Forelimb muscle (tissue), 1 donor: Measurements from ENCODE around the gene PDIA2. TPM values are rescaled to one million over a fixed set of nuclear protein-coding genes. Genes with fewer than 3 reads are reported as not detected.
"Not testable (repeated sequence)": the region's sequence is repeated elsewhere in the genome, so short reads cannot be mapped to it uniquely, and the experiment has no call there.

Experiments
- DNase-seq: peaks from one replicate; pipeline ENCODE4 v3.0.0-alpha.2; 2013; ENCODE audit warnings: low read depth
- polyA plus RNA-seq: library from polyadenylated mRNA; unstranded; fragments of 120-200 nt; gene quantifications from one replicate; pipeline ENCODE4 v1.2.1, GENCODE V29; 2013; ENCODE audit not compliant: insufficient read length

The PDIA2 gene
- polyA plus RNA-seq, 1 donor = 0.68 TPM

- no peak for DNase-seq
Observed at GRCh38 chr16:263944-264343, 19.0 kb upstream of the PDIA2 start.

- no peak for DNase-seq
Observed at GRCh38 chr16:264440-264951, 18.5 kb upstream of the PDIA2 start.

GRCh38 chr16:265002-265529 lies 17.9 kb upstream of the PDIA2 start:
- DNase-seq = no peak

GRCh38 chr16:265711-266110 lies 17.3 kb upstream of the PDIA2 start:
- no peak for DNase-seq

GRCh38 chr16:266258-267164 lies 16.5 kb upstream of the PDIA2 start:
- no peak for DNase-seq

GRCh38 chr16:267562-267961 lies 15.4 kb upstream of the PDIA2 start:
- DNase-seq = not testable (repeated sequence)

GRCh38 chr16:268141-269053 lies 14.6 kb upstream of the PDIA2 start:
- DNase-seq = no peak

GRCh38 chr16:269061-269796 lies 13.7 kb upstream of the PDIA2 start:
- no peak for DNase-seq

- no peak for DNase-seq
Observed at GRCh38 chr16:270381-271255, 12.3 kb upstream of the PDIA2 start.

- no peak for DNase-seq
Observed at GRCh38 chr16:272633-273546, 10.1 kb upstream of the PDIA2 start.

- DNase-seq = no peak
Observed at GRCh38 chr16:273547-274421, 9.2 kb upstream of the PDIA2 start.

GRCh38 chr16:275041-275641 lies 7.8 kb upstream of the PDIA2 start:
- DNase-seq = no peak

GRCh38 chr16:275786-276232 lies 7.2 kb upstream of the PDIA2 start, which contains the start of gene RGS11:
TSS of gene RGS11 (minus strand) at chr16:275944. CDS start at chr16:275911, 33 bp downstream.
- no peak for DNase-seq

- no peak for DNase-seq
Observed at GRCh38 chr16:276426-277077, 6.4 kb upstream of the PDIA2 start.

- DNase-seq = no peak
Observed at GRCh38 chr16:278863-279366, 4.0 kb upstream of the PDIA2 start.

- DNase-seq = no peak
Observed at GRCh38 chr16:279531-279930, 3.4 kb upstream of the PDIA2 start.

- DNase-seq = no peak
Observed at GRCh38 chr16:280005-280460, 2.9 kb upstream of the PDIA2 start.
